SH-SY5Y (cell line): Measurements from ENCODE around the gene ALLC.

ENCODE experiments used
- GATA2 ChIP-seq: IDR thresholded peaks from 2 replicates; pipeline ENCODE4 v1.6.1; 2011; ENCODE audit warnings: mild to moderate bottlenecking, low read depth, low read length
- GATA3 ChIP-seq: IDR thresholded peaks from 2 replicates; pipeline ENCODE4 v1.6.1; 2011; ENCODE audit warnings: low read depth, mild to moderate bottlenecking, low read length, moderate library complexity

DNA sequence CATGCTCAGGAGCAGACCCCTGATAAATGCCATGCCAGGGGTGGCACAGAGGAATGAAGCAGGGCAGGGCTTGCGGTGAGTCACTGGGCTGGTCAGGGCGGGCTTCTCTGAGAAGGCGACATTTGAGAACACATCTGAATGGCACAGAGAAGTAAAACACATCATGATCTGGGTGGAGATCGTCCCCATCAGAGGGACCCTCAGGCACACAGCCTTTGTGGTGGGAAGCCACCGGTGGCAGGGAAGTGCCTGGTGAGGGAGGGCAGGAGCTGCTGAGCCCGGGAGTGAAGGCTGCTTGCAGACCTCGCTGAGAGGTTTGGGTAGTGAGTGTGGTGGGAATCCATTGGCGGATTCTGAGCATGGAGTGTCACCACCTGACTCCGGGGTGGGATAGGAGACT lies 89.8 kb downstream of the ALLC start:
- TF ChIP-seq GATA2, result no peak
- TF ChIP-seq GATA3, result no peak
